HepG2 (cell line): ENCODE results near the gene SURF6. TPM values are rescaled to one million over a fixed set of nuclear protein-coding genes. Genes with fewer than 3 reads are reported as not detected.
A peak's percentile ranks its signal among the peaks of the same experiment; 100 is the strongest.

Experiments
- ATRX ChIP-seq: sonication (generic); formaldehyde crosslinking; IDR thresholded peaks from 2 replicates; pipeline ENCODE4 v1.4.0; 2020; ENCODE audit warnings: missing genetic modification reagents, borderline replicate concordance
- EHMT2 ChIP-seq: fragments of 200-600 bp; sonication (generic); IDR thresholded peaks from 2 replicates; pipeline ENCODE4 v1.7.0; 2017; ENCODE audit warnings: antibody characterized with exemption, low read depth, low read length, borderline replicate concordance
- FIP1L1 ChIP-seq: fragments of 200-400 bp; formaldehyde crosslinking; IDR thresholded peaks from 2 replicates; pipeline ENCODE4 v1.6.1; 2018; ENCODE audit warnings: low read depth, mild to moderate bottlenecking, low read length, moderate library complexity, borderline replicate concordance; ENCODE audit not compliant: insufficient read depth
- GZF1 ChIP-seq: sonication (generic); formaldehyde crosslinking; IDR thresholded peaks from 2 replicates; pipeline ENCODE4 v1.5.1; 2020; ENCODE audit warnings: mild to moderate bottlenecking, missing genetic modification reagents
- KLF9 ChIP-seq: IDR thresholded peaks from 2 replicates; pipeline ENCODE4 v1.6.1; 2016; ENCODE audit warnings: low read depth
- LCORL ChIP-seq, 2 experiments: fragments of 450-650 bp in 1 of 2; sonication (generic) in 1 of 2; formaldehyde crosslinking in 1 of 2; IDR thresholded peaks; 2 replicates each; pipeline versions ENCODE4 v1.5.0 to v1.6.1; 2017 to 2020; ENCODE audit warnings: antibody characterized with exemption in 1 of 2, missing genetic modification reagents in 1 of 2
- RFX1 ChIP-seq: fragments of 450-650 bp; IDR thresholded peaks from 2 replicates; pipeline ENCODE4 v1.6.1; 2017
- ZC3H13 ChIP-seq: sonication (generic); formaldehyde crosslinking; IDR thresholded peaks from 2 replicates; pipeline ENCODE4 v1.8.1; 2023; ENCODE audit warnings: mild to moderate bottlenecking, missing genetic modification reagents, moderate library complexity
- ZNF468 ChIP-seq: sonication (generic); formaldehyde crosslinking; IDR thresholded peaks from 2 replicates; pipeline ENCODE4 v1.8.0; 2022; ENCODE audit warnings: mild to moderate bottlenecking, moderate library complexity, missing genetic modification reagents
- ZNF484 ChIP-seq: sonication (generic); formaldehyde crosslinking; IDR thresholded peaks from 2 replicates; pipeline ENCODE4 v1.5.1; 2020; ENCODE audit warnings: mild to moderate bottlenecking, low read depth, missing genetic modification reagents, borderline replicate concordance
- ZNF703 ChIP-seq: sonication (generic); formaldehyde crosslinking; IDR thresholded peaks from 2 replicates; pipeline ENCODE4 v1.5.1; 2020; ENCODE audit warnings: missing genetic modification reagents, mild to moderate bottlenecking, moderate library complexity, borderline replicate concordance
- polyA plus RNA-seq, 8 experiments: library from polyadenylated mRNA; depleted of rRNA in 3 of 8; stranded (reverse) in 7 of 8; unstranded in 1 of 8; fragments of >200 nt; fragmentation: Illumina TruSeq in 4 of 8; extraction: Trizol in 4 of 8; gene quantifications; 2 replicates each; pipeline versions ENCODE4 v1.2.1 to v1.2.3, GENCODE V29; 2011 to 2016; ENCODE audit warnings: low read depth in 4 of 8, missing spikeins in 1 of 8, mixed read lengths in 1 of 8; ENCODE audit not compliant: insufficient read depth in 1 of 8
- total RNA-seq, 5 experiments: library from RNA; depleted of rRNA; stranded (reverse); fragments of >200 nt; fragmentation: Illumina TruSeq; extraction: Trizol; gene quantifications; 2 replicates each; pipeline ENCODE4 v1.2.3, GENCODE V29; 2016; ENCODE audit warnings: low read depth in 1 of 5
- TF ChIP-seq, protein P1 (sequence below): sonication (generic); formaldehyde crosslinking; IDR thresholded peaks from 2 replicates; pipeline ENCODE4 v1.4.0; 2020; ENCODE audit warnings: missing genetic modification reagents, borderline replicate concordance
- TF ChIP-seq, protein P2 (sequence below): sonication (generic); formaldehyde crosslinking; IDR thresholded peaks from 2 replicates; pipeline ENCODE4 v1.4.0; 2020; ENCODE audit warnings: mild to moderate bottlenecking, missing genetic modification reagents
- TF ChIP-seq, protein P3 (sequence below): sonication (generic); formaldehyde crosslinking; IDR thresholded peaks from 2 replicates; pipeline ENCODE4 v1.8.1; 2023; ENCODE audit warnings: mild to moderate bottlenecking, missing genetic modification reagents, borderline replicate concordance
- TF ChIP-seq, protein P4 (sequence below): sonication (generic); formaldehyde crosslinking; IDR thresholded peaks from 2 replicates; pipeline ENCODE4 v1.8.1; 2023; ENCODE audit warnings: mild to moderate bottlenecking, missing genetic modification reagents
- TF ChIP-seq, protein P5 (sequence below): sonication (generic); formaldehyde crosslinking; IDR thresholded peaks from 2 replicates; pipeline ENCODE4 v1.4.0; 2020; ENCODE audit warnings: missing genetic modification reagents; ENCODE audit errors: not compliant biosample characterization
- TF ChIP-seq, protein P6 (sequence below): sonication (generic); formaldehyde crosslinking; IDR thresholded peaks from 2 replicates; pipeline ENCODE4 v1.4.0; 2020; ENCODE audit warnings: mild to moderate bottlenecking, missing genetic modification reagents

SURF6 gene
- total and polyA plus RNA-seq, 2 of the 13 experiments (the other 11 are each of a cell fraction or from before 2014, with no cell fraction given) = 5.9 to 14.7 TPM

DNA sequence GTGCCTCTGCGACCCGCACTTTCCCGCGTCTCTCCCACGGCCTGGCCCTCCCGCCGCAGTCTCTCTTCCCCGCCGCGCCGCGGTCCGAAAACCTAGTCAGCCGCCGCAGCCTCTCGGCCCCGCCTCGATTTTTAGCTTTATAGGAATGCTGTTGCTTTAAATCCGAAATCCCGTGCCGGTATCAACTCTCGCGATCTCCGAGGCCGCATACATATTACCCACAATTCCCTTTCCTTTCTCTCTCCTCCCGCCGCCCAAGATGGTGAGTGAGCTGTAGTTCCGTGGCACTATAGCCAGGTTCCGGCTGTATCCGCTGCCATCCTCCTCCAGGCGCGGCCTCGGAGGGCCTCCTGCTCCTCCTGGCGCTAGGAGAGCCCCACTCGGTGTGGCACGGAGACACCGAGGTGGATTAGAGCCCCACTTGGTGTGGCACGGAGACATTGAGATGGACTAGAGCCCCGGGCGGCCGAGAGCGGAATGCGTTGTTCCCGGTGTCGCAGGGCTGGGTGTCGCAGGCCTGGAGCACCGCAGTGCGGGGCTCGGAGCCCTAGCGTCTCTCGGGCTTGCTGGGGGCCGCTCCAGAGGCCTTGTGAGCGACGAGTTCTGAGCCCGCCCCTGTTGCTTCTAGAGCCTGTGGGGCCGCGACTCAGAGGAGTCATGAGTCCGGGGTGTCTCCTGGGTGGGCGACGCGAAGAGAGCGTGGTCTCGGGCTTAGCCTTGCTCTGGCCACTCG lies 12.2 kb upstream of the SURF6 start, which contains the start of the genes MED22 and RPL7A (continued):
- TF ChIP-seq, protein P1, sequence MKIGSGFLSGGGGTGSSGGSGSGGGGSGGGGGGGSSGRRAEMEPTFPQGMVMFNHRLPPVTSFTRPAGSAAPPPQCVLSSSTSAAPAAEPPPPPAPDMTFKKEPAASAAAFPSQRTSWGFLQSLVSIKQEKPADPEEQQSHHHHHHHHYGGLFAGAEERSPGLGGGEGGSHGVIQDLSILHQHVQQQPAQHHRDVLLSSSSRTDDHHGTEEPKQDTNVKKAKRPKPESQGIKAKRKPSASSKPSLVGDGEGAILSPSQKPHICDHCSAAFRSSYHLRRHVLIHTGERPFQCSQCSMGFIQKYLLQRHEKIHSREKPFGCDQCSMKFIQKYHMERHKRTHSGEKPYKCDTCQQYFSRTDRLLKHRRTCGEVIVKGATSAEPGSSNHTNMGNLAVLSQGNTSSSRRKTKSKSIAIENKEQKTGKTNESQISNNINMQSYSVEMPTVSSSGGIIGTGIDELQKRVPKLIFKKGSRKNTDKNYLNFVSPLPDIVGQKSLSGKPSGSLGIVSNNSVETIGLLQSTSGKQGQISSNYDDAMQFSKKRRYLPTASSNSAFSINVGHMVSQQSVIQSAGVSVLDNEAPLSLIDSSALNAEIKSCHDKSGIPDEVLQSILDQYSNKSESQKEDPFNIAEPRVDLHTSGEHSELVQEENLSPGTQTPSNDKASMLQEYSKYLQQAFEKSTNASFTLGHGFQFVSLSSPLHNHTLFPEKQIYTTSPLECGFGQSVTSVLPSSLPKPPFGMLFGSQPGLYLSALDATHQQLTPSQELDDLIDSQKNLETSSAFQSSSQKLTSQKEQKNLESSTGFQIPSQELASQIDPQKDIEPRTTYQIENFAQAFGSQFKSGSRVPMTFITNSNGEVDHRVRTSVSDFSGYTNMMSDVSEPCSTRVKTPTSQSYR (CRISPR knock-in tag) = no peak
- peak; percentile 75; the same call in 1 of the 2 replicates for TF ChIP-seq GZF1 (CRISPR knock-in tag)
- TF ChIP-seq, protein P2, sequence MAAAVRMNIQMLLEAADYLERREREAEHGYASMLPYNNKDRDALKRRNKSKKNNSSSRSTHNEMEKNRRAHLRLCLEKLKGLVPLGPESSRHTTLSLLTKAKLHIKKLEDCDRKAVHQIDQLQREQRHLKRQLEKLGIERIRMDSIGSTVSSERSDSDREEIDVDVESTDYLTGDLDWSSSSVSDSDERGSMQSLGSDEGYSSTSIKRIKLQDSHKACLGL (CRISPR knock-in tag) = peak; percentile 76
- no peak for TF ChIP-seq KLF9 (CRISPR knock-in tag)
- no peak for TF ChIP-seq EHMT2
- TF ChIP-seq, protein P3, sequence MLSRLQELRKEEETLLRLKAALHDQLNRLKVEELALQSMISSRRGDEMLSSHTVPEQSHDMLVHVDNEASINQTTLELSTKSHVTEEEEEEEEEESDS (CRISPR knock-in tag) = no peak
- TF ChIP-seq ATRX (CRISPR knock-in tag) = no peak
- TF ChIP-seq ZNF484 = no peak
- TF ChIP-seq, protein P4, sequence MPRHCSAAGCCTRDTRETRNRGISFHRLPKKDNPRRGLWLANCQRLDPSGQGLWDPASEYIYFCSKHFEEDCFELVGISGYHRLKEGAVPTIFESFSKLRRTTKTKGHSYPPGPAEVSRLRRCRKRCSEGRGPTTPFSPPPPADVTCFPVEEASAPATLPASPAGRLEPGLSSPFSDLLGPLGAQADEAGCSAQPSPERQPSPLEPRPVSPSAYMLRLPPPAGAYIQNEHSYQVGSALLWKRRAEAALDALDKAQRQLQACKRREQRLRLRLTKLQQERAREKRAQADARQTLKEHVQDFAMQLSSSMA (CRISPR knock-in tag) = no peak; the same call in 1 of the 2 replicates
- TF ChIP-seq, protein P5, sequence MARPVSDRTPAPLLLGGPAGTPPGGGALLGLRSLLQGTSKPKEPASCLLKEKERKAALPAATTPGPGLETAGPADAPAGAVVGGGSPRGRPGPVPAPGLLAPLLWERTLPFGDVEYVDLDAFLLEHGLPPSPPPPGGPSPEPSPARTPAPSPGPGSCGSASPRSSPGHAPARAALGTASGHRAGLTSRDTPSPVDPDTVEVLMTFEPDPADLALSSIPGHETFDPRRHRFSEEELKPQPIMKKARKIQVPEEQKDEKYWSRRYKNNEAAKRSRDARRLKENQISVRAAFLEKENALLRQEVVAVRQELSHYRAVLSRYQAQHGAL (CRISPR knock-in tag) = no peak
- TF ChIP-seq LCORL (IDR thresholded peaks at IDR 0.05) = no peak
- no peak; the same call in 1 of the 2 replicates for TF ChIP-seq LCORL (CRISPR knock-in tag; IDR thresholded peaks at IDR 0.05)
- TF ChIP-seq ZC3H13 (CRISPR knock-in tag) = peak; percentile 81; the same call in 1 of the 2 replicates
- TF ChIP-seq FIP1L1 = 0 out of 2 replicates have a peak, but pooled peaks have one; percentile 87
- no peak for TF ChIP-seq RFX1
- no peak for TF ChIP-seq ZNF703 (CRISPR knock-in tag)
- TF ChIP-seq, protein P6, sequence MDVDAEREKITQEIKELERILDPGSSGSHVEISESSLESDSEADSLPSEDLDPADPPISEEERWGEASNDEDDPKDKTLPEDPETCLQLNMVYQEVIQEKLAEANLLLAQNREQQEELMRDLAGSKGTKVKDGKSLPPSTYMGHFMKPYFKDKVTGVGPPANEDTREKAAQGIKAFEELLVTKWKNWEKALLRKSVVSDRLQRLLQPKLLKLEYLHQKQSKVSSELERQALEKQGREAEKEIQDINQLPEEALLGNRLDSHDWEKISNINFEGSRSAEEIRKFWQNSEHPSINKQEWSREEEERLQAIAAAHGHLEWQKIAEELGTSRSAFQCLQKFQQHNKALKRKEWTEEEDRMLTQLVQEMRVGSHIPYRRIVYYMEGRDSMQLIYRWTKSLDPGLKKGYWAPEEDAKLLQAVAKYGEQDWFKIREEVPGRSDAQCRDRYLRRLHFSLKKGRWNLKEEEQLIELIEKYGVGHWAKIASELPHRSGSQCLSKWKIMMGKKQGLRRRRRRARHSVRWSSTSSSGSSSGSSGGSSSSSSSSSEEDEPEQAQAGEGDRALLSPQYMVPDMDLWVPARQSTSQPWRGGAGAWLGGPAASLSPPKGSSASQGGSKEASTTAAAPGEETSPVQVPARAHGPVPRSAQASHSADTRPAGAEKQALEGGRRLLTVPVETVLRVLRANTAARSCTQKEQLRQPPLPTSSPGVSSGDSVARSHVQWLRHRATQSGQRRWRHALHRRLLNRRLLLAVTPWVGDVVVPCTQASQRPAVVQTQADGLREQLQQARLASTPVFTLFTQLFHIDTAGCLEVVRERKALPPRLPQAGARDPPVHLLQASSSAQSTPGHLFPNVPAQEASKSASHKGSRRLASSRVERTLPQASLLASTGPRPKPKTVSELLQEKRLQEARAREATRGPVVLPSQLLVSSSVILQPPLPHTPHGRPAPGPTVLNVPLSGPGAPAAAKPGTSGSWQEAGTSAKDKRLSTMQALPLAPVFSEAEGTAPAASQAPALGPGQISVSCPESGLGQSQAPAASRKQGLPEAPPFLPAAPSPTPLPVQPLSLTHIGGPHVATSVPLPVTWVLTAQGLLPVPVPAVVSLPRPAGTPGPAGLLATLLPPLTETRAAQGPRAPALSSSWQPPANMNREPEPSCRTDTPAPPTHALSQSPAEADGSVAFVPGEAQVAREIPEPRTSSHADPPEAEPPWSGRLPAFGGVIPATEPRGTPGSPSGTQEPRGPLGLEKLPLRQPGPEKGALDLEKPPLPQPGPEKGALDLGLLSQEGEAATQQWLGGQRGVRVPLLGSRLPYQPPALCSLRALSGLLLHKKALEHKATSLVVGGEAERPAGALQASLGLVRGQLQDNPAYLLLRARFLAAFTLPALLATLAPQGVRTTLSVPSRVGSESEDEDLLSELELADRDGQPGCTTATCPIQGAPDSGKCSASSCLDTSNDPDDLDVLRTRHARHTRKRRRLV (CRISPR knock-in tag) = peak; percentile 95
- no peak for TF ChIP-seq ZNF468 (CRISPR knock-in tag)
